GM20431 (cell line): ENCODE measurements around the gene ANKRD40.

Source experiments
- in situ Hi-C: fragments of 300-500 bp; cut with MseI, MboI; formaldehyde crosslinking; loops from one replicate; pipeline ENCODE4 v1.15.0; 2020; ENCODE audit warnings: low sequenced_read_pairs; ENCODE audit not compliant: unreplicated experiment

Gene ANKRD40

DNA sequence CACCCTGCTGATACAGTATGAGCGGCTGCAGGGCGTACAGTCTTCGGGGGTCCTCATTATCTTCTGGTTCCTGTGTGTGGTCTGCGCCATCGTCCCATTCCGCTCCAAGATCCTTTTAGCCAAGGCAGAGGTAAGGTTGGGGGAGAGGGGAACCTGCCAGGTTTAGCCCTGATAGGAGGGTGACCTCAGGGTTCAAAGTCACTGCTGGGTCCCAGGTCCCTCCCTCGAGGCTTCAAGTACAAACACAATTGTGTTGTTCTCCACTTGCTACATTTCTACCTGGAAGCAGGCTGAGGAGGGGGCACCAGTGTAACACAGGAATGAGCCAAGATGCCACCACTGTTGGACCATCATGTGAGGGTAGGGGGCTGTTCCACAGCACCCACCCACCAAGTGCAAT lies 50.7 kb downstream of the ANKRD40 start:
- in situ Hi-C loops, result no loop called here

DNA sequence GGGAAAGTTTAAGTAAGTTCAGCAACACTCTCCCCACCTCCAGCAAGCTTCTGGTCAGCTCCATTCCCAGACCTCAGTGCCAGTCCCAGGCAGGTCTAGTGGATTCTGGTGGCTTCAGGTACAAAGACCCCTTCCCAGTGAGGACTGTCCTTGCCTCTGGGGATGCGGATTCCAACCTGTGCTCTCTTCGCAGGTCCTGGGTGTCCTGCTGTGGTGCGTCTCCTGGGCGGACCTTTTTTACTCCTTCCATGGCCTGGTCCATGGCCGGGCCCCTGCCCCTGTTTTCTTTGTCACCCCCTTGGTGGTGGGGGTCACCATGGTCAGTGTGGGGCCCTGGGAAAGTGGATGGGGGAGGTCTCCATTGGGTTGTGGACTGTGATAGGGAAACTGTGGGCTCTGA lies 51.2 kb downstream of the ANKRD40 start:
- in situ Hi-C loops, result no loop called here

DNA sequence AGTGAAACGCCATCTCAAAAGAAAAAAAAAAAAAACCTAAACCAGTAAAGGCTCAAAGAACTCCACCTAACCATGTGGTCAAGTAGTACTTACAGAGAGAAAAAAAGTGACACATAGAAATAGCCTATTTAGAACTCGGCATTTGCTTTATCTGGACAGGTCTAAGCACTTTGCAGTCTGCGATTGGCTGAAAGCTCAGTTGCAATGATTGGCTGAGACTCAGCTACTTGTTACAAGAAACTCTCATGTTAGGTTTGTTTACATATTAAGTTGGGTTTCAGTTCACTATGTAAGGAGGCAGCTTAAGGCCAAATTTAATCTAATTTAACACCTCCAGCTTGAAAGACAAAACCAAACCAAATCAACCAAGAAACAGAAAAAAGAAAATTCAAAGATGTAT lies 54.0 kb downstream of the ANKRD40 start:
- in situ Hi-C loops, result no loop called here

DNA sequence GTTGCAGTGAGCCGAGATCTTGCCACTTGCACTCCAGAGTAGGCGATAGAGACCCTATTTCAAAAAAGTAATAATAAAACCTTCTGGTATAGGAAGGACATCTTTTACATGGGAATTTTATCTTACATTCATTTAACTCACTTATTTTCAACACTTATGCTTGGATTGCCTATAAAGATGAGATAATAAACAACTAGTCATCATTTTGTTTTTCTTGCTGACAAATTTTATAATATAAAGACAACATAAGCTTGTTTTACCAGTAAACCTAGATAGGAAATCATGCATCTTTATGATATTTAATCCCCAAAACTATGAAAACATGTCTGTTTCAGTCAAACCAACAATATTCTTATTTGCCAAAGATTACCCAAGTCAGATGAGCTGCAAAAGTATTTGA lies 56.1 kb downstream of the ANKRD40 start:
- in situ Hi-C loops, result no loop called here

DNA sequence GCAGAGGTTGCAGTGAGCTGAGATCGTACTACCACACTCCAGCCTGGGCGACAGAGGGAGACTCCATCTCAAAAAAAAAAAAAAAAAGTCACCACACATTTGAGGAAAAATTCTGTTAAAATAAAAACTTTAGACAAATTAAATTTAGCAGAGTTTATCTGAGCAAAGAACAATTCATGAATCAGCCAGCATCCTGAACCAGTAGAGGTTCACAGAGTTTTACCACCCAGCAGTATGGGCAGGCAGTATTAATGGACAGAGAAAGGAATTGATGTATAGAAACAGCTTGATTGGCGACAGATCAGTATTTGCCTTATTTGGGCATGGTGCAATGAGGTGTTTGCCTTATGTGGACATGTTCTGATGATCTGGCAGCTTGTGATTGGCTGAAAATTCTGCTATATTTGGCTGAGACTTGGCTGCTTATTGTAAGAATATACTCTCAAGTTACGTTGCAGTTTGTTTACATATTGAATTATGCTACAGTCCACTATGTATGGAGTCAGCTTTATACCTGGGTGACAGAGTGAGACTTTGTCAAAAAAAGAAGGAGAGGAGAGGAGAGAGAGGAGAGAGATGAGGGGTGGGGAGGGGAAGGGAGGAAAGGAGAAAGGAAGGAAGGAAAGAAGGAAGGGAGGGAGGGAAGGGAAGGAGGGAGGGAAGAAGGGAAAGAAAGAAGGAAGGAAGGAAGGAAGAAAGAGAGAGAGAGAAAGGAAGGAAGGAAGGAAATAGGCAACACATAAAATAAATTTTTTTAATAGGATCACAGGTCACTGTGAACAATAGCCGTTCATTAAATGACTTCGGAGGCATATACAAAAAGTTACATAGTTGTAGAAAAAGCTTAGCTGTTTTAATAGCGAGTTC lies 58.4 kb downstream of the ANKRD40 start:
- in situ Hi-C loops, result no loop called here

DNA sequence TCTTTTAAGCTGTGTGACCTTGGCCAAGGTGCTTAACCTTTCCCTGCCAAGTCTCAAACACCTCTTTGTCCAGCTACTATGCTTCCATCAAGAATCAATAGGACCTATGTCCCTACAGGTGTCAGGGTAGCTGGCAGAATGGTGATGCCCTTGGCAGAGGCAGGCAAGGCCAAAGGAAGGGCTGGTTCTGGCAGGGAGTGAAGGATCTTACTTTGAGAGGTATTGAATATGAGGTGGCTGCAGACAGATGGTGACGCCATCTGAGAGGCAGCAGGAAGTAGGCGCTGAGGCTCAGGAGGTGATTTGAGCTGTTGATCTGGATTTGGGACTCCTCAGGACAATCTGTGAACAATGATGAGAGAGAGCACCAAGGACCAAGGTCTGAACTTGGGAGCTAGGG lies 60.5 kb downstream of the ANKRD40 start:
- in situ Hi-C loops, result no loop called here

DNA sequence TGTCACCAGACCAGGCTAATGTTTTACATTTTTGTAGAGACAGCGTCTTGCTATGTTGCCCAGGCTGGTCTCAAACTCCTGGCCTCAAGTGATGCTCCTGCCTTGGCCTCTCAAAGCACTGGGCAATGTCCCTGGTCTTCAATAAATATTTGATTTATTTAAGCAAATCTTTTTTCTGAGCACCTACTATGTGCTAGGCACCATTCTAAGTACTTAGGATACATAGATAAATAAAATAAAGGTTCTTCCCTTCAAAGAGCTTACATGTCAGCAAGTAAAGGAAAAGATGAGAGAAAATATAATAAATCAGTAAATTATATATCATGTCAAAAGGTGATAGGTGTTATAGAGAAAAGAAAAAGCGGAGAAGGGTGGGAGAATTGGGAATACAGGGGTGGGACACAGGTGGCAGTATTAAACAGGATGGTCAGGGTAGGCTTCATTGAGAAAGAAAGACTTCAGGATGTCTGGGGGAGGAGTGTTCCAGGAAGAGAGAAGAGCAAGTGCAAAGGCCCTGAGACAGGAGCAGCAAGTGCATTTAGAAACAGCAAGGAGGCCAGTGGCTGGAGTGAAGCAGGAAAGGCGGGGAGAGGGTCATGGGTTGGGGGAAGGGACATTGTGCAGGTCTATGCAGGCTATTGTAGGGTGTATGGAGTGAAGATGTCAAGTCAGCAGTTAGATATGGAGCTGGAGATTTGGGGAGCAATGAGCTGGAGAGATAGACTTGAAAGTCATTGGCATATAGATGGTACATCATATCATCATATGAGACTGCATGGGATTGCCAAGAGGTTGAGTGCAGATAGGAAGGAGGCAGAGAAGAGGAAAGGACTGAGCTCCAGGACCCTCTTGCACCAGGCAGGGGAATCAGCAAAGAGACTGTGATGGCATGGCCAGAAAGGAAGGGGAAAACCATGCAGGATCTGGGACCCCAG lies 61.7 kb downstream of the ANKRD40 start:
- in situ Hi-C loops, result no loop called here
